ENCODE data around the gene DISP3.

DNA sequence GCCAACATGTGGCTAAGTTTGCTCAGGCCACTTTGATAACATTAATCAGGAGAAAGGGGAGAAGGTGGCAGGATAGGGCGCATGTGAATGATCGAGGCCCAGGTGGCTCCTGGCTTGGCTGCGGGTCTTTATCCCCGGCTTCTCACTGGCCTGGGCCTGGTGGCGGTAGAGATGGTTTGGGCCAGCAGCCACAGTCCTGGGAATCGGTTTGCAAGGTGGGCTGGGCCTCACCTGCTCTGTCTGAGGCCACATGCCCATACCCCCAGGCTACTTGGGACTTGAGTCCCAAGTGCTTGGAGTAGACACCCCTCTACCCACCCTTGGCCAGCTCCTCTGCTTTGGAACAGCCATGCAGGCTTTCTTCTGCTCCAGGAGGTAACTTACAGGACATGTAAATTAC, 49.7 kb upstream of the DISP3 start:
- TF ChIP-seq EZH2phosphoT487 (IDR thresholded peaks at IDR 0.05; ENCODE audit: insufficient read depth, low read depth) (no peak), EZH2 (IDR thresholded peaks at IDR 0.05; ENCODE audit: insufficient read depth, poor library complexity, severe bottlenecking) (no peak)

Measured in GM23248 (cell line).